ENCODE results near the gene HCN3. TPM values are rescaled to one million over a fixed set of nuclear protein-coding genes. Genes with fewer than 3 reads are reported as not detected.

The HCN3 gene
- total and polyA plus RNA-seq, 2 of the 8 experiments (the other 6 are each of a cell fraction or from before 2014, with no cell fraction given), result 6.4 to 7.3 TPM

DNA sequence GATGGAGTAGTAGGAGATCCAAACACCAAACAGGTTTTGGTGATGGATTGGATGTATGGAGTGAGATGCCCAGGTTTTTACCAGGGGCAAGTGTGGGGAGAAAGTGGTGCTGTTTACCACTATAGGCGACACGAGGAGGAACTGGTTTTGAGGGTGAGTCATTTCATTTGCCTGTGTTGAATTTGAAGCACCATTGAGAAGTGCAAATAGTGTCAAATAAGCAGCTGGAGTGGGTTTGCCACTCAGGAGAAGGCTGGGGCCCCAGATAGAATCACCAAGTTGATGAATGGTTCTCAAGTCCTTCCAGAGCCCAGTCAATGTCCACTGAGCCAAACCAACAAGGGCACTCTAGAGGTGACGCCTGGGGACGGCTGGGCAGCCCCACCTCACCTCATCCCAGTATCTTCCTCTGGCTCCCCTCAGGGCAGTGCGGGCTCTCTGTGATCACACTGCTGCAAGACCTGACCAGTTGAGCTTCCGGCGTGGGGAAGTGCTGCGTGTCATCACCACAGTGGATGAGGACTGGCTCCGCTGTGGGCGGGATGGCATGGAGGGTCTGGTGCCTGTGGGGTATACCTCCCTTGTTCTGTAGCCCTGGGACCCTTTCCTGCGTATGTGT lies 52.8 kb downstream of the HCN3 start (continued):
- no peak for TF ChIP-seq TEAD4 (IDR thresholded peaks at IDR 0.05; ENCODE audit: low read depth, low read length)

All from H1 (cell line).